ENCODE data around the gene CDH5. TPM values are rescaled to one million over a fixed set of nuclear protein-coding genes. Genes with fewer than 3 reads are reported as not detected.
A peak's percentile ranks its signal among the peaks of the same experiment; 100 is the strongest.

CDH5 gene
- total and polyA plus RNA-seq, 2 of the 4 experiments (the other 2 are of a cell fraction), result not detected

GRCh38 chr16:66379571-66379941 lies 13.1 kb downstream of the CDH5 start:
- Histone ChIP-seq H3K18ac (ENCODE audit: low read depth, low read length) (no peak overlapping the region), H2BK20ac (ENCODE audit: low read depth, low read length) (no peak overlapping the region), H3K14ac (replicated peaks; ENCODE audit: low read depth, low read length) (no peak overlapping the region), H3K9me3 (ENCODE audit: control insufficient read depth, insufficient read depth, low read length) (no peaks in the 10 kb centered on the region), H3K4me3 (ENCODE audit: insufficient read depth, low read depth, low read length) (no peak overlapping the region), H2BK120ac (ENCODE audit: low read depth, low read length) (no peak overlapping the region), H3K4me1 (ENCODE audit: control insufficient read depth, insufficient read depth, low read length) (peaks cover 10% of the 10 kb centered on the region), H3K79me1 (ENCODE audit: low read depth in 1 of 2, low read length in 2 of 2) (no peaks in the 10 kb centered on the region), H3K9ac (ENCODE audit: low read depth, low read length) (no peak overlapping the region), H2AFZ (replicated peaks; ENCODE audit: low read length, poor library complexity) (no peak overlapping the region), H3K23ac (ENCODE audit: low read depth, low read length) (no peak overlapping the region), H2BK15ac (ENCODE audit: low read depth, low read length) (no peak overlapping the region), H4K8ac (ENCODE audit: low read depth in 2 of 2, low read length in 2 of 2) (no peak overlapping the region), H2BK5ac (ENCODE audit: low read depth, low read length, poor library complexity, severe bottlenecking) (no peak overlapping the region), H4K5ac (ENCODE audit: low read depth, low read length) (no peak overlapping the region), H3K4ac (ENCODE audit: low read depth, low read length) (no peak overlapping the region), H3K9me1 (ENCODE audit: insufficient read depth, low read length) (peaks cover 5% of the 10 kb centered on the region), H3K27ac (ENCODE audit: insufficient read depth, low read length) (no peak overlapping the region), H3K56ac (ENCODE audit: extremely low read depth, insufficient read depth, low read length) (no peak overlapping the region), H4K20me1 (ENCODE audit: insufficient read depth, low read length) (no peaks in the 10 kb centered on the region), H2AK9ac (replicated peaks; ENCODE audit: low read depth, low read length, poor library complexity) (no peak overlapping the region), H3K4me2 (ENCODE audit: low read depth, low read length) (no peak overlapping the region), H3K27me3 (ENCODE audit: control insufficient read depth, insufficient read depth, low read length) (peaks cover 8% of the 10 kb centered on the region; the same call in 1 of the 2 replicates), H3K36me3 (ENCODE audit: control insufficient read depth, insufficient read depth, low read length) (no peaks in the 10 kb centered on the region), H2AK5ac (ENCODE audit: low read depth, low read length) (peak overlapping the region; percentile 24; the same call in 1 of the 2 replicates), H4K91ac (ENCODE audit: insufficient read depth, low read depth, low read length) (no peak overlapping the region)
- DNase-seq, result no peak
- POLR2A ChIA-PET (ENCODE audit: unreplicated experiment), result no interaction called here
- in situ Hi-C loops (cut with MboI; ENCODE audit: low sequenced_read_pairs), result no loop called here
- TF ChIP-seq MXI1 (IDR thresholded peaks at IDR 0.05; ENCODE audit: borderline replicate concordance, low read depth, low read length) (no peak), MAFK (IDR thresholded peaks at IDR 0.05; ENCODE audit: low read depth, low read length) (no peak), MAZ (IDR thresholded peaks at IDR 0.05; ENCODE audit: borderline replicate concordance, low read depth, low read length) (no peak), CTCF (conservative IDR thresholded peaks at IDR 0.05; ENCODE audit: low read depth, low read length) (no peak), RCOR1 (IDR thresholded peaks at IDR 0.05; ENCODE audit: insufficient replicate concordance, low read length) (no peak), NFE2L2 (IDR thresholded peaks at IDR 0.05; ENCODE audit: low read depth, low read length) (no peak), CEBPB (IDR thresholded peaks at IDR 0.05; ENCODE audit: low read depth, low read length) (no peak), FOS (IDR thresholded peaks at IDR 0.05; ENCODE audit: low read depth, low read length) (no peak), CHD1 (IDR thresholded peaks at IDR 0.05; ENCODE audit: low read depth, low read length) (no peak), ELK1 (IDR thresholded peaks at IDR 0.05; ENCODE audit: borderline replicate concordance, low read depth, low read length) (no peak), RAD21 (IDR thresholded peaks at IDR 0.05; ENCODE audit: low read length) (no peak)
- intact Hi-C loops (cut with micrococcal nuclease), result no loop called here
- dilution Hi-C loops (cut with HindIII; ENCODE audit: low sequenced_read_pairs, unreplicated experiment), result no loop called here
- CTCF ChIA-PET, result no interaction called here
- ATAC-seq (ENCODE audit: low read depth), result no peak
- no TSS peak for BruUV-seq (replicated peaks)
- WGBS, 2 experiments (ENCODE audit: extremely low coverage in 2 of 2, insufficient read length in 1 of 2), result 55% methylated on average over 2 of the region's 3 CpGs; no CpG with 5 or more reads in 1 of the 2 experiments

Data from IMR-90 (cell line).